ENCODE data around the gene CLMN.

DNA sequence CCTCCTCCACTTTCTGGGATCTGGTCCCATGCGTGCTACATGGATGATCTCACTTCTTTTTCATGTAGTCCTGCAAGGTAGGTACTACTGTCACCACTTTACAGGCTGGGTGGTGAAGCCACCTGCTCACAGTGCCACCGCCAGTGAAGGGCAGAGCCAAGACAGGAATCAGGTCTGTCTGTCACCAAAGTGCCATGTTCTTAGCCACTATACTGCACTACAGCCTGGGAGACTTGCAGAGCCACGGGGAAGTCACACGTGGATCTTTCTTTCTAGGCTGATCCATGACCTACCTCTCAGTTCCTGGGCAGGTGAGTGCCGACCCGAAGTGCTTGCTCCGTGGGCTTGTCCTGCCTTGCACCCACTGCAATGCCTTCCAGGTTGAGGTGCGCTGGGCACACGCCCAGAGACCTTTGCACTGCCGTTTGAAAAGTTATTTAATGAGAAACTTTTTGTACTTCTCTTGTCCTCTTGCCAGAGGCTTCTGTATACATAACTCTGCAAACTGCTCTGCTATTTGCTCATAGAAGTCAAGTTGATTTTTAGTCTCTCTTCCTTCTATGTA is 19.7 kb upstream of the CLMN start:
- TF ChIP-seq, protein P1, sequence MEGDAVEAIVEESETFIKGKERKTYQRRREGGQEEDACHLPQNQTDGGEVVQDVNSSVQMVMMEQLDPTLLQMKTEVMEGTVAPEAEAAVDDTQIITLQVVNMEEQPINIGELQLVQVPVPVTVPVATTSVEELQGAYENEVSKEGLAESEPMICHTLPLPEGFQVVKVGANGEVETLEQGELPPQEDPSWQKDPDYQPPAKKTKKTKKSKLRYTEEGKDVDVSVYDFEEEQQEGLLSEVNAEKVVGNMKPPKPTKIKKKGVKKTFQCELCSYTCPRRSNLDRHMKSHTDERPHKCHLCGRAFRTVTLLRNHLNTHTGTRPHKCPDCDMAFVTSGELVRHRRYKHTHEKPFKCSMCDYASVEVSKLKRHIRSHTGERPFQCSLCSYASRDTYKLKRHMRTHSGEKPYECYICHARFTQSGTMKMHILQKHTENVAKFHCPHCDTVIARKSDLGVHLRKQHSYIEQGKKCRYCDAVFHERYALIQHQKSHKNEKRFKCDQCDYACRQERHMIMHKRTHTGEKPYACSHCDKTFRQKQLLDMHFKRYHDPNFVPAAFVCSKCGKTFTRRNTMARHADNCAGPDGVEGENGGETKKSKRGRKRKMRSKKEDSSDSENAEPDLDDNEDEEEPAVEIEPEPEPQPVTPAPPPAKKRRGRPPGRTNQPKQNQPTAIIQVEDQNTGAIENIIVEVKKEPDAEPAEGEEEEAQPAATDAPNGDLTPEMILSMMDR (IDR thresholded peaks at IDR 0.05; ENCODE audit: extremely low read depth in 1 of 2, insufficient read depth in 1 of 2, low read depth in 1 of 2, low read length in 2 of 2): no peak
- TF ChIP-seq EZH2 (IDR thresholded peaks at IDR 0.05; ENCODE audit: borderline replicate concordance, low read depth, low read length, severe bottlenecking): no peak
- no peak for TF ChIP-seq JUN (IDR thresholded peaks at IDR 0.05; ENCODE audit: borderline replicate concordance, insufficient read depth, insufficient read length, low read depth)
- no peak for TF ChIP-seq POLR2A (IDR thresholded peaks at IDR 0.05; ENCODE audit: low read depth, low read length)
- no peak for TF ChIP-seq MYC (IDR thresholded peaks at IDR 0.05; ENCODE audit: low read depth, low read length)
